GM10248 (cell line): ENCODE data around the gene RALGPS1.

ENCODE experiments used
- CTCF ChIA-PET: fragments of 300-600 bp; sonication (Branson Sonifier 250); formaldehyde crosslinking; extraction: SDS; loops from one replicate; lab custom pipeline; 2021; ENCODE audit warnings: antibody characterized with exemption; lab: Yijun Ruan, JAX
- POLR2A ChIA-PET: fragments of 350-650 bp; sonication (Branson Sonifier 250); formaldehyde crosslinking; extraction: SDS; loops from one replicate; lab custom pipeline; 2020; ENCODE audit warnings: antibody characterized with exemption; lab: Yijun Ruan, JAX
- DNase-seq: peaks from one replicate; pipeline ENCODE4 v3.0.0; 2012; ENCODE audit errors: extremely low spot score
- CTCF ChIP-seq: IDR thresholded peaks from 2 replicates; pipeline ENCODE4 v1.5.1; 2012; ENCODE audit warnings: mild to moderate bottlenecking, low read depth; ENCODE audit errors: extremely low read depth, missing control alignments, control extremely low read depth

The RALGPS1 gene

DNA sequence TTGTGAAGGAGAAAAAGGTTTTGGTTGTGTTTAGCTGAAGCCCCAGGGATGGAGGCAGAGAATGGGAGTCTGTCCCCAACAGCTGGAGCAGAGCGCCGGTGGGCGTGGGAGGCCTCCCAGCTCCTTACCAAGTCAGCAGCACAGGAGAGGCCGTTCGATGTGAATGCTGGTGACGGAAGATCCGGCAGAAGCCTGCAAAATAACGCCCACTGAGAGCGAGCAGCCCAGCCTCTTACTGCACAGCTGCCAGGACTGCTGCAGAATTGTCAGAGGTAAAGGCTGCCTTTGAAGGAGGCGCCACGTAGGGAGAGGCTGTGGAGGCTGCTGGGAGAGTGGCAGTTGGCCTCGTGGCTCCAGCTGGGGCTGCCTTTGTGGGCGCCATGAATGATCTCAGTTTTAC, 181.6 kb downstream of the RALGPS1 start:
- POLR2A ChIA-PET = no interaction called here
- TF ChIP-seq CTCF = no peak
- CTCF ChIA-PET = interaction anchor here (1.0 to 1.1 kb wide), 3 partner anchors 11 to 103 kb away, joined by 3 to 5 read pairs (median 3); no protein-coding TSS in a partner anchor
- DNase-seq = no peak

DNA sequence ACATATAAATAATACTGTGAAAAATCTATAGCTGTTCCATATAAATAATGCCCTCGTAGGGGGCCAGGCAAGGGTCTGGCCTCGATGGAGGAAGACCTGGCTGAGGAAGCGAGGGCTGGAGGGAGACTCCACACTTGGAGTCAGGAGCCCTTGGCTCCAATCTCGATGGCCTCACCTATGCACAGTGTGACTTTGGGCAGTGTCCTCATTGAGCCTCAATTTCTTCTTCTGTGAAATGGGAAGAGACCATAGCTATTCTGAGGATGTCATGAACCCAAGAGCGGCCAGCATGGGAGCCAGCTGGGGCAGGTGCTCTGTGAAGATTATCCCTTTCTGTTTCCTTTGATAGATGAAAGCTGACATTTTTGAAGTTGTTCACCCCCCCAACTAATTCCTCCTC, 183.1 kb downstream of the RALGPS1 start:
- DNase-seq = no peak
- ChIA-PET CTCF (no interaction called here), POLR2A (no interaction called here)
- no peak for TF ChIP-seq CTCF

- ChIA-PET POLR2A (no interaction called here), CTCF (no interaction called here)
- no peak for DNase-seq
- TF ChIP-seq CTCF = no peak
Measured at GRCh38 chr9:127098916-127099553, 184.5 kb downstream of the RALGPS1 start.

GRCh38 chr9:127099664-127100063, 185.1 kb downstream of the RALGPS1 start:
- no peak for TF ChIP-seq CTCF
- DNase-seq = no peak
- ChIA-PET POLR2A (no interaction called here), CTCF (no interaction called here)

DNA sequence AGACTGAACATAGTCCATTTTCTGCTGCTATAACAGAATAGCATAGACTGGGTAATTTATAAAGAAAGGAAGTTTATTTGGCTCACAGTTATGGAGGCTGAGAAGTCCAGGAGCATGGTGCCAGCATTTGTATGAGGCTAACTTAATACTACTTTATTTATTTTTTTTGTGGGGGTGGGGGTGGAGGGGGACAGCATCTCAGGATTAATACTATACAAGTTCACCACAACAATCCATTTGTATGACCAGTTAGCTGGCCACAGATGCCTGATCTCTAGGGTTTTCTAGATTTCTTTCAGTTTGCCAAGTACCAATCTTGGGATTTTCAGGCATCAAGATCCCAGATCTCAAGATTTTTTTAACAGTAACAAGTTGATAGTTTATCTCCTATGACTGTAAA, 187.6 kb downstream of the RALGPS1 start:
- ChIA-PET CTCF (interaction anchor here (1.1 to 1.6 kb wide), 3 partner anchors 13 to 70 kb away, joined by 3 to 5 read pairs (median 4); partner anchors contain the start of gene ANGPTL2), POLR2A (no interaction called here)
- no peak for DNase-seq
- TF ChIP-seq CTCF = no peak

GRCh38 chr9:127102788-127103187, 188.2 kb downstream of the RALGPS1 start:
- DNase-seq = no peak
- ChIA-PET POLR2A (no interaction called here), CTCF (interaction anchor here (1.1 to 1.6 kb wide), 3 partner anchors 12 to 46 kb away, joined by 3 to 5 read pairs (median 4); partner anchors contain the start of gene ANGPTL2)
- TF ChIP-seq CTCF = no peak
